OCI-LY1 (cell line): Measurements from ENCODE around the gene GAS2L1.

Source experiments
- H2AFZ ChIP-seq: fragments of 200-600 bp; sonication (generic), shearing (Covaris generic); 2 replicates; pipeline ENCODE4 v1.6.0; 2014; ENCODE audit warnings: antibody characterized with exemption, mild to moderate bottlenecking, low read length
- H3F3A ChIP-seq: fragments of 200-600 bp; sonication (generic), shearing (Covaris generic); 2 replicates; pipeline ENCODE4 v1.6.0; 2014; ENCODE audit warnings: mild to moderate bottlenecking, antibody characterized with exemption, low read length, moderate library complexity; ENCODE audit not compliant: insufficient read depth
- H3K27ac ChIP-seq: fragments of 200-600 bp; sonication (generic); 2 replicates; pipeline ENCODE4 v1.5.1; 2014; ENCODE audit warnings: low read length, mixed run types, mild to moderate bottlenecking, low read depth; ENCODE audit not compliant: poor library complexity, severe bottlenecking
- H3K27me3 ChIP-seq: fragments of 200-600 bp; sonication (generic); 2 replicates; pipeline ENCODE4 v1.6.0; 2014; ENCODE audit warnings: antibody characterized with exemption, mild to moderate bottlenecking, low read length, moderate library complexity; ENCODE audit not compliant: insufficient read depth
- H3K36me3 ChIP-seq: fragments of 200-600 bp; sonication (generic); 2 replicates; pipeline ENCODE4 v1.6.1; 2014; ENCODE audit warnings: mild to moderate bottlenecking, antibody characterized with exemption, low read length, moderate library complexity, mixed read lengths; ENCODE audit not compliant: insufficient read depth
- H3K4me1 ChIP-seq: fragments of 200-600 bp; sonication (generic); 2 replicates; pipeline ENCODE4 v1.5.1; 2014; ENCODE audit warnings: mild to moderate bottlenecking, low read length, moderate library complexity; ENCODE audit not compliant: insufficient read depth, severe bottlenecking
- H3K4me2 ChIP-seq: fragments of 200-600 bp; sonication (generic), shearing (Covaris generic); 2 replicates; pipeline ENCODE4 v1.6.1; 2014; ENCODE audit warnings: low read length
- H3K4me3 ChIP-seq: fragments of 200-600 bp; sonication (generic); 2 replicates; pipeline ENCODE4 v1.5.1; 2014; ENCODE audit warnings: low read length, low read depth, mild to moderate bottlenecking, mixed read lengths; ENCODE audit not compliant: poor library complexity, severe bottlenecking
- H3K79me2 ChIP-seq: fragments of 200-600 bp; shearing (Covaris generic); 2 replicates; pipeline ENCODE4 v1.6.1; 2016; ENCODE audit warnings: mixed run types, low read length, mixed read lengths; ENCODE audit not compliant: insufficient read depth
- H3K9ac ChIP-seq: fragments of 200-600 bp; sonication (generic), shearing (Covaris generic); 2 replicates; pipeline ENCODE4 v1.6.1; 2014; ENCODE audit warnings: mild to moderate bottlenecking, low read length, mixed read lengths
- H3K9me2 ChIP-seq: fragments of 200-600 bp; sonication (generic), shearing (Covaris generic); 2 replicates; pipeline ENCODE4 v1.6.1; 2014; ENCODE audit warnings: low read depth, mild to moderate bottlenecking, low read length, mixed read lengths
- H3K9me3 ChIP-seq: fragments of 200-600 bp; shearing (Covaris generic); 2 replicates; pipeline ENCODE4 v1.6.1; 2014; ENCODE audit warnings: low read length, mixed read lengths
- H4K20me1 ChIP-seq: fragments of 200-600 bp; sonication (generic), shearing (Covaris generic); 2 replicates; pipeline ENCODE4 v1.6.0; 2016; ENCODE audit warnings: mild to moderate bottlenecking, low read length; ENCODE audit not compliant: insufficient read depth
- EZH2 ChIP-seq: fragments of 200-600 bp; sonication (generic), shearing (Covaris generic); IDR thresholded peaks from 2 replicates; pipeline ENCODE4 v1.8.0; 2017; ENCODE audit warnings: borderline replicate concordance, mixed run types, mild to moderate bottlenecking, antibody characterized with exemption, low read length, moderate library complexity, mixed read lengths
- TF ChIP-seq, protein P1 (sequence below): fragments of 200-600 bp; sonication (generic), shearing (Covaris generic); IDR thresholded peaks from 2 replicates; pipeline ENCODE4 v1.5.1; 2017; ENCODE audit warnings: mild to moderate bottlenecking, antibody characterized with exemption, low read length, moderate library complexity, mixed read lengths

The GAS2L1 gene

GRCh38 chr22:29310863-29311339, 4.5 kb downstream of the GAS2L1 start:
- no peak overlapping the region for H3K4me2 ChIP-seq
- no peaks in the 10 kb centered on the region for H3K79me2 ChIP-seq
- peaks cover 8% of the 10 kb centered on the region for H3K4me1 ChIP-seq
- H3K9me3 ChIP-seq: no peaks in the 10 kb centered on the region
- no peak overlapping the region for H3K9ac ChIP-seq
- H3K36me3 ChIP-seq: no peaks in the 10 kb centered on the region
- no peaks in the 10 kb centered on the region for H4K20me1 ChIP-seq
- H3K27ac ChIP-seq: no peak overlapping the region
- TF ChIP-seq EZH2: no peak
- TF ChIP-seq, protein P1, sequence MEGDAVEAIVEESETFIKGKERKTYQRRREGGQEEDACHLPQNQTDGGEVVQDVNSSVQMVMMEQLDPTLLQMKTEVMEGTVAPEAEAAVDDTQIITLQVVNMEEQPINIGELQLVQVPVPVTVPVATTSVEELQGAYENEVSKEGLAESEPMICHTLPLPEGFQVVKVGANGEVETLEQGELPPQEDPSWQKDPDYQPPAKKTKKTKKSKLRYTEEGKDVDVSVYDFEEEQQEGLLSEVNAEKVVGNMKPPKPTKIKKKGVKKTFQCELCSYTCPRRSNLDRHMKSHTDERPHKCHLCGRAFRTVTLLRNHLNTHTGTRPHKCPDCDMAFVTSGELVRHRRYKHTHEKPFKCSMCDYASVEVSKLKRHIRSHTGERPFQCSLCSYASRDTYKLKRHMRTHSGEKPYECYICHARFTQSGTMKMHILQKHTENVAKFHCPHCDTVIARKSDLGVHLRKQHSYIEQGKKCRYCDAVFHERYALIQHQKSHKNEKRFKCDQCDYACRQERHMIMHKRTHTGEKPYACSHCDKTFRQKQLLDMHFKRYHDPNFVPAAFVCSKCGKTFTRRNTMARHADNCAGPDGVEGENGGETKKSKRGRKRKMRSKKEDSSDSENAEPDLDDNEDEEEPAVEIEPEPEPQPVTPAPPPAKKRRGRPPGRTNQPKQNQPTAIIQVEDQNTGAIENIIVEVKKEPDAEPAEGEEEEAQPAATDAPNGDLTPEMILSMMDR: no peak
- peaks cover 8% of the 10 kb centered on the region; the same call in 1 of the 2 replicates for H3K27me3 ChIP-seq
- no peak overlapping the region for H2AFZ ChIP-seq
- H3K9me2 ChIP-seq: no peaks in the 10 kb centered on the region
- no peak overlapping the region for H3K4me3 ChIP-seq
- no peaks in the 10 kb centered on the region for H3F3A ChIP-seq

GRCh38 chr22:29311464-29312217, 5.2 kb downstream of the GAS2L1 start:
- no peaks in the 10 kb centered on the region for H3K79me2 ChIP-seq
- no peaks in the 10 kb centered on the region for H4K20me1 ChIP-seq
- no peak overlapping the region for H3K4me2 ChIP-seq
- H3K9ac ChIP-seq: no peak overlapping the region
- H3F3A ChIP-seq: no peaks in the 10 kb centered on the region
- no peak overlapping the region for H3K4me3 ChIP-seq
- no peak overlapping the region for H2AFZ ChIP-seq
- H3K27ac ChIP-seq: no peak overlapping the region
- H3K9me2 ChIP-seq: no peaks in the 10 kb centered on the region
- peaks cover 2% of the 10 kb centered on the region; the same call in 1 of the 2 replicates for H3K27me3 ChIP-seq
- peaks cover under 1% of the 10 kb centered on the region for H3K4me1 ChIP-seq
- no peaks in the 10 kb centered on the region for H3K9me3 ChIP-seq
- TF ChIP-seq, protein P1: no peak
- TF ChIP-seq EZH2: no peak
- no peaks in the 10 kb centered on the region for H3K36me3 ChIP-seq

DNA sequence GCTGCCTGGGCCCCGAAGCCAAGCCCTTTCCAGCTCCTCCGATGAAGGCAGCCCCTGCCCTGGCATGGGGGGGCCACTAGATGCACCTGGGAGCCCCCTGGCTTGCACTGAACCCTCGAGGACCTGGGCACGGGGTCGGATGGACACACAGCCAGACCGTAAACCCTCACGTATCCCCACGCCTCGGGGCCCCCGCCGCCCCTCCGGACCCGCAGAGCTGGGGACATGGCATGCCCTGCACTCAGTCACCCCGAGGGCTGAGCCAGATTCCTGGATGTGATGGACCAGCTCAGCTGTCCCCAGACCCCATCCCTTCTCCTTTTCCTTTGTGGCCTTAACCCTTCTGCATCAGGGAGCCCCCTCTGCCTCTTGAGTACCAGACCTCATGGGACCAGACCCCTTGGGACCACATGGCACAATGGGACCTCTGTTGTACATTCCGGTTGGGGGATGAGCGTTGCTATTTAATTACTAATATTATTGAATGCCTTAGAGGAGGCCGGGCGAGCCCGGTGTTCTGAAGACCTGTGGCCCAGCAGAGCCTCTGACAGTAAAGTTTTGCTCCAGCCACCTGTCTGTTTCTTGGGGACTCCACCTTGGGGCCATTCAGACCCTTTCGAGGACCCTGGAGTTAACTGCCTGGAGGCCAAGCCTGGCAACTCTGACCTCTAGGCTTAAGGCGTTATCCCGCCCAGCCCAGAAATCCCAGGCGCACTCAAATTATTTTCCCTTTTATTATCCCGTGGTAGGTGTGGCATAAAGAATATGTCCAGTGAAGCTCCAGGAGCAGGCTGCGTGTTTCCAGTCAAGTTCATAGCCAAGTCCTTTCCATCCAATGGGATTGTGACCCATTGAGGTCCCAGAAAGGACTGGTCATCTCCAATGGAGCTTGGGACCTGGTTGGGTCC, 6.0 kb downstream of the GAS2L1 start:
- Histone ChIP-seq H3K36me3 (no peaks in the 10 kb centered on the region), H3K9me3 (no peaks in the 10 kb centered on the region), H3K4me2 (no peak overlapping the region), H3K9ac (no peak overlapping the region), H3K9me2 (no peaks in the 10 kb centered on the region), H3K4me1 (no peaks in the 10 kb centered on the region), H3K79me2 (no peaks in the 10 kb centered on the region), H3K27ac (no peak overlapping the region), H3F3A (no peaks in the 10 kb centered on the region), H3K27me3 (no peaks in the 10 kb centered on the region; the same call in 1 of the 2 replicates), H3K4me3 (no peak overlapping the region), H2AFZ (no peak overlapping the region), H4K20me1 (no peaks in the 10 kb centered on the region)
- TF ChIP-seq, protein P1: no peak
- TF ChIP-seq EZH2: no peak
